CD4-positive, alpha-beta T cell treated with Interleukin-4 for 4 hours (primary cell): Measurements from ENCODE around the gene NT5C2.

ENCODE experiments used
- DNase-seq: peaks from one replicate; pipeline ENCODE4 v3.0.0-alpha.2; 2020

Gene NT5C2

GRCh38 chr10:103120977-103121735 is 71.9 kb downstream of the NT5C2 start:
- DNase-seq = no peak

GRCh38 chr10:103120546-103120945 is 72.5 kb downstream of the NT5C2 start:
- no peak for DNase-seq

GRCh38 chr10:103117247-103117646 is 75.8 kb downstream of the NT5C2 start:
- no peak for DNase-seq

GRCh38 chr10:103114876-103115275 is 78.2 kb downstream of the NT5C2 start:
- DNase-seq = no peak

GRCh38 chr10:103111918-103112877 is 80.9 kb downstream of the NT5C2 start:
- no peak for DNase-seq

- no peak for DNase-seq
Observed at GRCh38 chr10:103111031-103111917, 81.8 kb downstream of the NT5C2 start.

GRCh38 chr10:103110407-103110806 is 82.7 kb downstream of the NT5C2 start:
- DNase-seq = no peak

GRCh38 chr10:103109821-103110220 is 83.3 kb downstream of the NT5C2 start:
- no peak for DNase-seq

- DNase-seq = no peak
Observed at GRCh38 chr10:103106539-103106938, 86.5 kb downstream of the NT5C2 start.

GRCh38 chr10:103105462-103105861 is 87.6 kb downstream of the NT5C2 start:
- DNase-seq = no peak

GRCh38 chr10:103104721-103105120 is 88.4 kb downstream of the NT5C2 start:
- DNase-seq = no peak

GRCh38 chr10:103103989-103104388 is 89.1 kb downstream of the NT5C2 start:
- DNase-seq = no peak

- no peak for DNase-seq
Observed at GRCh38 chr10:103102195-103102594, 90.9 kb downstream of the NT5C2 start.

GRCh38 chr10:103100620-103101019 is 92.5 kb downstream of the NT5C2 start:
- DNase-seq = no peak

- no peak for DNase-seq
Observed at GRCh38 chr10:103098240-103098639, 94.8 kb downstream of the NT5C2 start.

GRCh38 chr10:103096130-103096529 is 96.9 kb downstream of the NT5C2 start:
- DNase-seq = no peak

GRCh38 chr10:103095005-103095404 is 98.1 kb downstream of the NT5C2 start:
- DNase-seq = no peak

GRCh38 chr10:103090911-103091310 is 102.2 kb downstream of the NT5C2 start:
- no peak for DNase-seq

- no peak for DNase-seq
Observed at GRCh38 chr10:103089493-103089892, 103.6 kb downstream of the NT5C2 start.

- DNase-seq = no peak
Observed at GRCh38 chr10:103086799-103087198, 106.3 kb downstream of the NT5C2 start.

GRCh38 chr10:103086261-103086660 is 106.8 kb downstream of the NT5C2 start:
- no peak for DNase-seq

GRCh38 chr10:103083977-103084320 is 109.1 kb downstream of the NT5C2 start:
- no peak for DNase-seq
